DND-41 (cell line): ENCODE data around the gene IGSF9.

Source experiments
- ATAC-seq: fragments of 200-7000 bp; cut with Tn5 transposase; 3 replicates; pipeline ENCODE4 v1.9.1; 2021; ENCODE audit warnings: low read depth; ENCODE audit not compliant: insufficient read depth
- DNase-seq: peaks from one replicate; pipeline ENCODE4 v3.0.0-alpha.2; 2020
- H2AFZ ChIP-seq: 2 replicates; pipeline ENCODE4 v1.6.0; 2012; ENCODE audit warnings: low read depth, low read length
- H3K27ac ChIP-seq: 2 replicates; pipeline ENCODE4 v1.5.1; 2012; ENCODE audit warnings: low read length, inconsistent platforms
- H3K27me3 ChIP-seq: fragments of 200-600 bp; sonication (generic); 2 replicates; pipeline ENCODE4 v1.6.0; 2012; ENCODE audit warnings: low read length, mild to moderate bottlenecking, inconsistent platforms; ENCODE audit not compliant: insufficient read depth, poor library complexity
- H3K36me3 ChIP-seq: 2 replicates; pipeline ENCODE4 v1.5.1; 2012; ENCODE audit warnings: low read length, inconsistent platforms; ENCODE audit not compliant: insufficient read depth
- H3K4me1 ChIP-seq: 2 replicates; pipeline ENCODE4 v1.5.1; 2012; ENCODE audit warnings: mild to moderate bottlenecking, low read length; ENCODE audit not compliant: insufficient read depth
- H3K4me2 ChIP-seq: 2 replicates; pipeline ENCODE4 v1.6.0; 2012; ENCODE audit warnings: mild to moderate bottlenecking, moderate library complexity, low read length, inconsistent platforms; ENCODE audit not compliant: insufficient read depth
- H3K4me3 ChIP-seq, 2 experiments: fragments of 200-600 bp in 1 of 2; shearing (Covaris generic) in 1 of 2; 2 replicates each; pipeline ENCODE4 v1.5.1; 2012 to 2016; ENCODE audit warnings: inconsistent platforms in 2 of 2, low read length in 2 of 2, mild to moderate bottlenecking in 2 of 2, low read depth in 1 of 2, moderate library complexity in 1 of 2
- H3K79me2 ChIP-seq: 2 replicates; pipeline ENCODE4 v1.6.0; 2012; ENCODE audit warnings: low read length, inconsistent platforms; ENCODE audit not compliant: insufficient read depth
- H3K9ac ChIP-seq: 2 replicates; pipeline ENCODE4 v1.6.0; 2012; ENCODE audit warnings: low read depth, mild to moderate bottlenecking, inconsistent platforms, low read length, moderate library complexity
- H3K9me3 ChIP-seq: 2 replicates; pipeline ENCODE4 v1.5.1; 2012; ENCODE audit warnings: low read length, moderate library complexity, mild to moderate bottlenecking, inconsistent platforms; ENCODE audit not compliant: insufficient read depth, severe bottlenecking
- H4K20me1 ChIP-seq: 2 replicates; pipeline ENCODE4 v1.6.0; 2012; ENCODE audit warnings: low read length; ENCODE audit not compliant: insufficient read depth
- EZH2 ChIP-seq: IDR thresholded peaks from 3 replicates; pipeline ENCODE4 v1.6.1; 2012; ENCODE audit warnings: borderline replicate concordance, low read depth, mild to moderate bottlenecking, moderate library complexity, low read length, inconsistent platforms; ENCODE audit not compliant: severe bottlenecking
- TF ChIP-seq, protein P1 (sequence below): IDR thresholded peaks from 2 replicates; pipeline ENCODE4 v1.5.1; 2012; ENCODE audit warnings: borderline replicate concordance, low read length, moderate library complexity, mild to moderate bottlenecking; ENCODE audit not compliant: poor library complexity, severe bottlenecking; ENCODE audit errors: extremely low read depth

The IGSF9 gene

DNA sequence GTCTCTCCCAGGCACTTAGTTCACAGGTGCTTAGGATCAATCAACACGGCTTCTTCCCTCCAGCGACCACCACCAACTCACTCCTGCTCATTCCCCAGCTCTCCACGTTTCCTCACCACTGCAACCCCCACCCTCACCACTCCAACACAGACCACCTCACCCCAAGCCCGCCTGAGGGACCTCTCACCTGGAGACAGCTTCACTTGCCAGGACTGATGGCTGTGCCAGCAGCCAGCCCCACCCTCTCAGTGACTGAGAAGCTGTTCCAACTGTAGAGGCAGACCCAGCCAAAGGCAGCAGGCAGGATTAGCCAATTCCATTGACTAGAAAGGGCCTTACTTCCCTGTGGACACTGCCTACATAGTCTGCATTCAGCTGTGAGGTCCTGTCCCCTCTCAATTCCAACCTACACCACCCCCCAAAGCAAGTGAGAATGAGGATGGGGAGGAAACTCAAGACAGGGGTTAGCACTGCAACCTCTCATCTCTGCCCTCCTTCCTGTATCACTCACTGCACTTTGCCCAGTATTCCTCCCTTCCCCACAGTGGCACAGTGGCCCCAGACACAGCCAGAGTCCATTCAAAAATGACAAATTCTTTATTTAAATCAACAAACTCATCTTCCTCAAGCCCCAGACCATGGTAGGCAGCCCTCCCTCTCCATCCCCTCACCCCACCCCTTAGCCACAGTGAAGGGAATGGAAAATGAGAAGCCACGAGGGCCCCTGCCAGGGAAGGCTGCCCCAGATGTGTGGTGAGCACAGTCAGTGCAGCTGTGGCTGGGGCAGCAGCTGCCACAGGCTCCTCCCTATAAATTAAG, 27.7 kb downstream of the IGSF9 start:
- no peak overlapping the region for H3K4me3 ChIP-seq
- no peak overlapping the region for H2AFZ ChIP-seq
- no peak overlapping the region for H3K4me2 ChIP-seq
- no peak for TF ChIP-seq EZH2
- TF ChIP-seq, protein P1, sequence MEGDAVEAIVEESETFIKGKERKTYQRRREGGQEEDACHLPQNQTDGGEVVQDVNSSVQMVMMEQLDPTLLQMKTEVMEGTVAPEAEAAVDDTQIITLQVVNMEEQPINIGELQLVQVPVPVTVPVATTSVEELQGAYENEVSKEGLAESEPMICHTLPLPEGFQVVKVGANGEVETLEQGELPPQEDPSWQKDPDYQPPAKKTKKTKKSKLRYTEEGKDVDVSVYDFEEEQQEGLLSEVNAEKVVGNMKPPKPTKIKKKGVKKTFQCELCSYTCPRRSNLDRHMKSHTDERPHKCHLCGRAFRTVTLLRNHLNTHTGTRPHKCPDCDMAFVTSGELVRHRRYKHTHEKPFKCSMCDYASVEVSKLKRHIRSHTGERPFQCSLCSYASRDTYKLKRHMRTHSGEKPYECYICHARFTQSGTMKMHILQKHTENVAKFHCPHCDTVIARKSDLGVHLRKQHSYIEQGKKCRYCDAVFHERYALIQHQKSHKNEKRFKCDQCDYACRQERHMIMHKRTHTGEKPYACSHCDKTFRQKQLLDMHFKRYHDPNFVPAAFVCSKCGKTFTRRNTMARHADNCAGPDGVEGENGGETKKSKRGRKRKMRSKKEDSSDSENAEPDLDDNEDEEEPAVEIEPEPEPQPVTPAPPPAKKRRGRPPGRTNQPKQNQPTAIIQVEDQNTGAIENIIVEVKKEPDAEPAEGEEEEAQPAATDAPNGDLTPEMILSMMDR: no peak
- peaks cover 44% of the 10 kb centered on the region for H4K20me1 ChIP-seq
- H3K9me3 ChIP-seq: no peaks in the 10 kb centered on the region
- 0 out of 2 replicates have a peak overlapping the region, but pooled peaks have one; percentile 27 for H3K27ac ChIP-seq
- H3K27me3 ChIP-seq: no peaks in the 10 kb centered on the region
- peaks cover 41% of the 10 kb centered on the region for H3K36me3 ChIP-seq
- DNase-seq: peak; percentile 43
- peaks cover 22% of the 10 kb centered on the region for H3K79me2 ChIP-seq
- no peak overlapping the region for H3K9ac ChIP-seq
- H3K4me1 ChIP-seq: peaks cover 15% of the 10 kb centered on the region
- peak; percentile 71 for ATAC-seq

DNA sequence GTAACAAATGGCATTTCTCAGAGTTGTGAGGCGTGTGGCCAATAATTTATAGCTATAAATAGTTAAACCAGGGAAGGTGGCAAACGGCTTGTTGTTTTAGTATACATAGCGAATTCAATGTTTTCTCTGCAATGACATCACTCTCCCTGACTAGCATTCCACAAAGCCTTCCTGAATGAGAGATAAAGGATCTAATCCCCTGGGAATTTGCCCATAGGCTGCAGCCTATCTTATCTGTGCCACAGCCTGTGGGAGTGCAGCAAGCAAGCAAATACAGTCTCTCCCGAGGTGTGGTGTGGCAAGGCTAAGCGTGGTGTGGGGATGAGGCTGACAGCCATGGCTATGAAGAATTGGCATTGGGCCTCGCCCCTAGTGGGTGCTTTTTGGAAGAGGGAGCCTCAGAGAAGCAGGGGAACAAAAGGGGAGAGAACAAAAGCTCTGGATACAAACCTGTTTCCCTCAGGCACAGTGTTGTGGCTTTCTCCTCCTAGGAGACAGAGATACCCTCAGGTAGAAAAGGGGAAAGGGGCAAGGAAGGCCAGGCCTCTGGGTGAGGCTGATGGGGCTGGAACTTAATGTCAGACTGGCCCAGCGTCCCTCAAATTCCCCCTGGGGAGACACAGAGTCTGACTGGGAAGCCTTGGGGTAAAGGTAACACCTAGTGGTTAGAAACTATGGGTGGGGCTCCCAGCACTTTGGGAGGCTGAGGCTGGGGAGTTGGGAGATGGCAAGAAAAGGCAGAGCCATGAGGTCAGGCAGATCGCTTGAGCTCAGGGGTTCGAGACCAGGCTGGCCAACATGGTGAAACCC, 29.0 kb downstream of the IGSF9 start:
- Histone ChIP-seq H3K27me3 (no peaks in the 10 kb centered on the region), H3K36me3 (peaks cover 41% of the 10 kb centered on the region), H3K27ac (no peak overlapping the region), H2AFZ (no peak overlapping the region), H3K4me2 (no peak overlapping the region), H3K4me1 (peaks cover 3% of the 10 kb centered on the region; the same call in 1 of the 2 replicates), H3K9ac (no peak overlapping the region), H4K20me1 (peaks cover 31% of the 10 kb centered on the region), H3K4me3 (no peak overlapping the region), H3K9me3 (no peaks in the 10 kb centered on the region), H3K79me2 (peaks cover 10% of the 10 kb centered on the region)
- ATAC-seq (no peak), DNase-seq (no peak)
- TF ChIP-seq, protein P1: no peak
- TF ChIP-seq EZH2: no peak

DNA sequence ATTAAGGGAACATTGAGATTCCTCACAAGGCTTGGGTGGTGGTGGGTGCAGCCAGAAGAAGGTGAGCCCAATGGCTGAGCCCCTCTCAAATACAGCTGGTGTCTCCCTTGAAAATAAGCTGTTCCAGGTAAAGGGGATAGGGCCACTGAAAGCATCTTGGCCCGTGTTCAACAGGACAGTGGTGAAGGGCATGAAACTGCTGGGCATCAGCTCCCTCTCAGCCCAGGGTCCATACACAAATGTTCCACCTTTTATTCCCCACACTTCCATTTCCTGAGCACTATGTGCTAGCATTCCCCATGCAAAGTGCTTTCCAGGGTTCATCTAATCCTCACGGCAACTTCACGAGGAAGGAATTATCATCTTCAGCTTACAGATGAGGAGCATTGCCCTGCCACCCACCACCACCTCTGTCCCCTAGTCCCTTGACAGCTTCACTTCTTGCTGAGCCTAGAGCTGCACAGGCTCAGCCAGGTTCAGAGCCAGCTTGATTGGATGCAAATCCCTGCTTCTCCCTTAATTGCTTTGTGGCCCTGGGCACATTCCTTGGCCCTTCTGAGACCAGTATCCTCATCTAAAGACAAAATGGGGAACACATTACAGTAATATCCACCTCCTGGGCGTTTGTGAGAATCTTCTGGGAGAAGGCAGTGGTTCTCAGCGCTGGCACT, 29.7 kb downstream of the IGSF9 start:
- Histone ChIP-seq H4K20me1 (peaks cover 24% of the 10 kb centered on the region), H3K9me3 (no peaks in the 10 kb centered on the region), H3K4me2 (no peak overlapping the region), H3K27ac (no peak overlapping the region), H2AFZ (no peak overlapping the region), H3K4me3 (no peak overlapping the region), H3K4me1 (peaks cover 8% of the 10 kb centered on the region), H3K9ac (no peak overlapping the region), H3K36me3 (peaks cover 40% of the 10 kb centered on the region), H3K27me3 (no peaks in the 10 kb centered on the region), H3K79me2 (peaks cover 3% of the 10 kb centered on the region; the same call in 1 of the 2 replicates)
- DNase-seq: no peak
- no peak for ATAC-seq
- no peak for TF ChIP-seq EZH2
- TF ChIP-seq, protein P1: no peak
